Adrenal gland (tissue), 12 donors: ENCODE measurements around the gene PRKG1. TPM values are rescaled to one million over a fixed set of nuclear protein-coding genes. Genes with fewer than 3 reads are reported as not detected.
A peak's percentile ranks its signal among the peaks of the same experiment; 100 is the strongest.

Experiments used
- DNase-seq, 7 donors: peaks; one replicate each; pipeline ENCODE4 v3.0.0-alpha.2; 2019 to 2020
- H3K27ac ChIP-seq, 5 donors: fragments of 200-600 bp; sonication (generic) in 4 of 5; 1 replicate in 3 of 5; 2 replicates in 2 of 5; pipeline versions ENCODE4 v1.5.1 to v1.8.0; 2016 to 2020; ENCODE audit warnings: mild to moderate bottlenecking in 1 of 5
- H3K27me3 ChIP-seq: fragments of 200-600 bp; 2 replicates; pipeline ENCODE4 v1.8.0; 2021
- H3K36me3 ChIP-seq, 2 donors: fragments of 200-600 bp; replicated peaks in 1 of 2; 1 replicate in 1 of 2; 2 replicates in 1 of 2; pipeline versions ENCODE4 v1.5.1 to v1.8.0; 2018 to 2022
- H3K4me1 ChIP-seq, 2 donors: fragments of 200-600 bp; replicated peaks in 1 of 2; 1 replicate in 1 of 2; 2 replicates in 1 of 2; pipeline versions ENCODE4 v1.5.1 to v1.8.0; 2018 to 2021
- H3K4me3 ChIP-seq, 4 donors: fragments of 200-600 bp; sonication (generic) in 3 of 4; one replicate each; pipeline ENCODE4 v1.5.1; 2016 to 2018
- H3K9me3 ChIP-seq, 3 donors: fragments of 200-600 bp; sonication (generic) in 1 of 3; replicated peaks in 1 of 3; 1 replicate in 2 of 3; 2 replicates in 1 of 3; pipeline versions ENCODE4 v1.5.1 to v1.8.0; 2016 to 2021
- POLR2A ChIP-seq, 2 donors: fragments of 450-650 bp; IDR thresholded peaks; one replicate each; pipeline ENCODE4 v1.6.1; 2017; ENCODE audit warnings: antibody characterized with exemption in 2 of 2, mild to moderate bottlenecking in 2 of 2, moderate library complexity in 1 of 2
- WGBS, 4 donors: extraction: QIAGEN DNeasy Blood & Tissue Kit in 2 of 4; methylation state at CpG; one replicate each; pipeline versions ENCODE4 v1.1.5 to v1.1.7; 2013 to 2017; 5-methylcytosine and 5-hydroxymethylcytosine counted together
- intact Hi-C, 2 donors: fragments of 100-400 bp; cut with DNase I; formaldehyde crosslinking; loops; one replicate each; pipeline versions ENCODE4 v1.14.1 to v1.15.0; 2022 to 2023
- polyA plus RNA-seq, 3 donors: library from polyadenylated mRNA; stranded (reverse); fragments of 200-250 nt in 2 of 3; fragments of 350-450 nt in 1 of 3; fragmentation: Illumina TruSeq in 1 of 3; extraction: RNeasy Lipid Tissue Mini Kit (QIAGEN cat#74804) in 1 of 3; gene quantifications; one replicate each; pipeline ENCODE4 v1.2.3, GENCODE V29; 2013 to 2014
- total RNA-seq, 9 donors: library from RNA; depleted of rRNA in 4 of 9; stranded (reverse); fragments of >200 nt in 4 of 9; fragments of 120-200 nt in 1 of 9; fragmentation: NEBNext Ultra II Directional in 1 of 9; extraction: Animal tissue kit (Norgen Biotek cat#: 25700) in 1 of 9; gene quantifications; one replicate each; pipeline versions ENCODE4 v1.1.0 to v1.2.4, GENCODE V29; 2013 to 2023
- TF ChIP-seq, protein P1 (sequence below), 6 experiments: fragments of 450-650 bp in 4 of 6; fragments of 200-600 bp in 2 of 6; sonication (generic) in 1 of 6; IDR thresholded peaks; 1 replicate in 5 of 6; 2 replicates in 1 of 6; pipeline versions ENCODE4 v1.5.1 to v1.8.0; 2016 to 2021; ENCODE audit warnings: antibody characterized with exemption in 6 of 6, mild to moderate bottlenecking in 2 of 6, moderate library complexity in 1 of 6
- donor health status: healthy with polysubstance abuse.
- donor health status: Bipolar disorder and iron deficiency.
- donor health status: DM: yes; HTN: yes; CAD: no.
- donor health status: DM: no; HTN: no; CAD: no.
- donor health status: DM: no; HTN: no; CAD: no.
- donor health status: DM: yes; HTN: yes; CAD: no.

Gene PRKG1
- total and polyA plus RNA-seq, 12 donors, result 6.9 to 104 (median 29.7) TPM

- Histone ChIP-seq H3K27me3 (no peaks in the 10 kb centered on the region), H3K36me3 (no peaks in the 10 kb centered on the region), H3K27ac (peak overlapping the region in 4 of 5 donors; percentile 32 to 59 (median 45)), H3K4me1 (peaks cover 4 to 17% of the 10 kb centered on the region in 2 donors), H3K4me3 (no peak overlapping the region), H3K9me3 (no peaks in the 10 kb centered on the region)
- DNase-seq, result no peak
- intact Hi-C loops, result no loop called here
- TF ChIP-seq, protein P1, sequence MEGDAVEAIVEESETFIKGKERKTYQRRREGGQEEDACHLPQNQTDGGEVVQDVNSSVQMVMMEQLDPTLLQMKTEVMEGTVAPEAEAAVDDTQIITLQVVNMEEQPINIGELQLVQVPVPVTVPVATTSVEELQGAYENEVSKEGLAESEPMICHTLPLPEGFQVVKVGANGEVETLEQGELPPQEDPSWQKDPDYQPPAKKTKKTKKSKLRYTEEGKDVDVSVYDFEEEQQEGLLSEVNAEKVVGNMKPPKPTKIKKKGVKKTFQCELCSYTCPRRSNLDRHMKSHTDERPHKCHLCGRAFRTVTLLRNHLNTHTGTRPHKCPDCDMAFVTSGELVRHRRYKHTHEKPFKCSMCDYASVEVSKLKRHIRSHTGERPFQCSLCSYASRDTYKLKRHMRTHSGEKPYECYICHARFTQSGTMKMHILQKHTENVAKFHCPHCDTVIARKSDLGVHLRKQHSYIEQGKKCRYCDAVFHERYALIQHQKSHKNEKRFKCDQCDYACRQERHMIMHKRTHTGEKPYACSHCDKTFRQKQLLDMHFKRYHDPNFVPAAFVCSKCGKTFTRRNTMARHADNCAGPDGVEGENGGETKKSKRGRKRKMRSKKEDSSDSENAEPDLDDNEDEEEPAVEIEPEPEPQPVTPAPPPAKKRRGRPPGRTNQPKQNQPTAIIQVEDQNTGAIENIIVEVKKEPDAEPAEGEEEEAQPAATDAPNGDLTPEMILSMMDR (IDR thresholded peaks at IDR 0.05), result no peak
- TF ChIP-seq POLR2A (IDR thresholded peaks at IDR 0.05), result no peak
These were observed 804.4 kb downstream of the PRKG1 start for GRCh38 chr10:51878695-51879094.

- peak overlapping the region in 4 of 5 donors; percentile 32 to 59 (median 45) for H3K27ac ChIP-seq
- H3K36me3 ChIP-seq, result no peaks in the 10 kb centered on the region
- TF ChIP-seq, protein P1 (IDR thresholded peaks at IDR 0.05), result no peak
- TF ChIP-seq POLR2A (IDR thresholded peaks at IDR 0.05), result no peak
- 0 to 17% (median 4%) methylated on average over 1 of the region's 1 CpG for WGBS, 4 donors
- H3K27me3 ChIP-seq, result no peaks in the 10 kb centered on the region
- no peak overlapping the region for H3K4me3 ChIP-seq
- H3K9me3 ChIP-seq, result no peaks in the 10 kb centered on the region
- peaks cover 4 to 17% of the 10 kb centered on the region in 2 donors for H3K4me1 ChIP-seq
- intact Hi-C loops, result no loop called here
- peak in 5 of 7 donors; percentile 18 to 55 (median 44) for DNase-seq
These were observed 805.0 kb downstream of the PRKG1 start for GRCh38 chr10:51879238-51879637.

DNA sequence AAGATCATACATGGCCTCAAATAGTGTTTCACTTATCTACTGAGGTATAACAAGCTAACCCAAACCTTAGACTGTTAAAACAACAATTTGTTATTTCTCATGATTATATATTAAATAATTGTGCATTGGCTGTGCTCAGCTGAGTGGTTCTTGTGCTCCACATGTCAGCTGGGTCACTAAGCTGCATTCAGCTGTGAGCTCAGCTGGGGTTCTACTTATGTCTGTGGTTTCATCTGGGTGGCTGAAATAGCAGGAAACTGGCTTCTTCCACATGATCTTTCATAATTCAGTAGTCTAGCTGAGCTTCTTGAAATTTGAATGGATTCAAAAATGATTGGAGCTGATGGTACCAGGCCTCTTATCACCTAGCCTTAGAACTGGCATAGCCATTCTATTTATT, 806.9 kb downstream of the PRKG1 start:
- TF ChIP-seq POLR2A (IDR thresholded peaks at IDR 0.05), result no peak
- TF ChIP-seq, protein P1 (IDR thresholded peaks at IDR 0.05), result no peak
- H3K4me3 ChIP-seq, result no peak overlapping the region
- intact Hi-C loops, result no loop called here
- no peak for DNase-seq
- no peaks in the 10 kb centered on the region for H3K27me3 ChIP-seq
- H3K36me3 ChIP-seq, result no peaks in the 10 kb centered on the region
- H3K4me1 ChIP-seq, result peaks cover 4 to 20% of the 10 kb centered on the region in 2 donors
- H3K27ac ChIP-seq, result no peak overlapping the region
- no peaks in the 10 kb centered on the region for H3K9me3 ChIP-seq

DNA sequence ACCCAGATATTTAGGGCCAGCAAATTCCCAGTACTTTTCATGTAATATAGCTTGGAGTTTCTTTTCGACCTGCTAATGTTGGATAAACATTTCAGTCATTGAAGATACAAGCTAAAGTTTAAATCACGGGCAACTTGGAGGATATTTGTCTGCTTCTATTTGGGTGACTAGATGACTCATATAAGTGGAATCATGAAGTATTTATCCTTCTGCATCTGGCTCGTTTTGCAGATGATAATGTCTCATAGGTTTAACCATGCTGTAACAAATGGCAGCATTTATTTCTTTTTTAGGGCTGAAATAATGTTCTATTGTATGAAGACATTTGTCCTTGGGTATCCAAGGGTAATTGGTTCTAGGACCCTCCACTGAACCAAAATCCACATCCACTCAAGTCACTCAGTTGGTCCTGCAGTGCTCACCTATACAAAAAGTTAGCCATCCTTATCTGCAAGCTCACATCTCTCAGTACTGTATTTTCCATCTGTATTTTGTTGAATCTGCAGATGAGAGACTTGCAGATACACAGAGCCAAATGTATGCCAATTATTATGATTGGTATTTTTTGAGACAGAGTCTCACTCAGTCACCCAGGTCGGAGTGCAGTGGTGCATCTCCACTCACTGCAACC, 812.3 kb downstream of the PRKG1 start:
- no peak for DNase-seq
- Histone ChIP-seq H3K4me3 (no peak overlapping the region), H3K9me3 (no peaks in the 10 kb centered on the region), H3K27me3 (no peaks in the 10 kb centered on the region), H3K27ac (no peak overlapping the region), H3K36me3 (no peaks in the 10 kb centered on the region), H3K4me1 (peaks cover 0 to 4% of the 10 kb centered on the region in 2 donors)
- no peak for TF ChIP-seq POLR2A (IDR thresholded peaks at IDR 0.05)
- TF ChIP-seq, protein P1 (IDR thresholded peaks at IDR 0.05), result no peak
- intact Hi-C loops, result no loop called here
- 49 to 56% (median 51%) methylated on average over 4 of the region's 4 CpGs for WGBS, 4 donors
